ENCODE data around the gene BIN2. TPM values are rescaled to one million over a fixed set of nuclear protein-coding genes. Genes with fewer than 3 reads are reported as not detected.
"Not testable (repeated sequence)": the region's sequence is repeated elsewhere in the genome, so short reads cannot be mapped to it uniquely, and the experiment has no call there.

The BIN2 gene
- total RNA-seq, 1 donor from 2014 or later: 26.1 TPM

GRCh38 chr12:51262758-51263177, 61.2 kb downstream of the BIN2 start:
- no peaks in the 10 kb centered on the region for H3K36me3 ChIP-seq
- H3K27ac ChIP-seq: no peak overlapping the region
- no peak overlapping the region for H3K4me3 ChIP-seq
- peak; percentile 30 for TF ChIP-seq CTCF (IDR thresholded peaks at IDR 0.05)
- ATAC-seq: peak; percentile 71
- no peaks in the 10 kb centered on the region for H3K27me3 ChIP-seq
- no peaks in the 10 kb centered on the region for H3K4me1 ChIP-seq
- intact Hi-C loops (cut with DNase I): no loop called here
- H3K9me3 ChIP-seq: no peaks in the 10 kb centered on the region
- peak; percentile 70 for DNase-seq

- intact Hi-C loops (cut with DNase I); H3K9me3 ChIP-seq; H3K36me3 ChIP-seq; H3K27ac ChIP-seq; H3K4me3 ChIP-seq; DNase-seq; H3K27me3 ChIP-seq; ATAC-seq; H3K4me1 ChIP-seq: not testable (repeated sequence)
These were observed 64.4 kb downstream of the BIN2 start for GRCh38 chr12:51259600-51259999.

- Histone ChIP-seq H3K36me3 (no peaks in the 10 kb centered on the region), H3K4me1 (no peaks in the 10 kb centered on the region), H3K9me3 (no peaks in the 10 kb centered on the region), H3K27me3 (no peaks in the 10 kb centered on the region), H3K27ac (no peak overlapping the region), H3K4me3 (no peak overlapping the region)
- DNase-seq (peak; percentile 43), ATAC-seq (no peak)
- intact Hi-C loops (cut with DNase I): no loop called here
- TF ChIP-seq CTCF (IDR thresholded peaks at IDR 0.05): no peak
These were observed 69.4 kb downstream of the BIN2 start for GRCh38 chr12:51254536-51254935.

GRCh38 chr12:51253276-51253675, 70.7 kb downstream of the BIN2 start:
- no peaks in the 10 kb centered on the region for H3K27me3 ChIP-seq
- intact Hi-C loops (cut with DNase I): no loop called here
- no peak overlapping the region for H3K27ac ChIP-seq
- DNase-seq (no peak), ATAC-seq (no peak)
- no peaks in the 10 kb centered on the region for H3K4me1 ChIP-seq
- H3K9me3 ChIP-seq: no peaks in the 10 kb centered on the region
- no peak for TF ChIP-seq CTCF (IDR thresholded peaks at IDR 0.05)
- no peaks in the 10 kb centered on the region for H3K36me3 ChIP-seq
- no peak overlapping the region for H3K4me3 ChIP-seq

- H3K9me3 ChIP-seq: no peaks in the 10 kb centered on the region
- no peaks in the 10 kb centered on the region for H3K27me3 ChIP-seq
- H3K4me1 ChIP-seq: peaks cover 35% of the 10 kb centered on the region
- ATAC-seq (peak; percentile 22), DNase-seq (no peak)
- H3K27ac ChIP-seq: peak overlapping the region; percentile 70
- H3K4me3 ChIP-seq: no peak overlapping the region
- TF ChIP-seq CTCF (IDR thresholded peaks at IDR 0.05): no peak
- intact Hi-C loops (cut with DNase I): no loop called here
- peaks cover 29% of the 10 kb centered on the region for H3K36me3 ChIP-seq
These were observed 76.3 kb downstream of the BIN2 start for GRCh38 chr12:51247523-51248206.

GRCh38 chr12:51246254-51246853, 77.6 kb downstream of the BIN2 start:
- peak overlapping the region; percentile 70 for H3K27ac ChIP-seq
- H3K27me3 ChIP-seq: no peaks in the 10 kb centered on the region
- ATAC-seq (peak; percentile 91), DNase-seq (no peak)
- intact Hi-C loops (cut with DNase I): no loop called here
- H3K36me3 ChIP-seq: peaks cover 42% of the 10 kb centered on the region
- no peaks in the 10 kb centered on the region for H3K9me3 ChIP-seq
- H3K4me3 ChIP-seq: no peak overlapping the region
- H3K4me1 ChIP-seq: peaks cover 43% of the 10 kb centered on the region
- no peak for TF ChIP-seq CTCF (IDR thresholded peaks at IDR 0.05)

All from upper lobe of right lung (tissue), 1 donor.